Psoas muscle (tissue), 8 donors: ENCODE measurements around the gene SLC2A2. TPM values are rescaled to one million over a fixed set of nuclear protein-coding genes. Genes with fewer than 3 reads are reported as not detected.
A peak's percentile ranks its signal among the peaks of the same experiment; 100 is the strongest.

ENCODE experiments used
- ATAC-seq, 4 donors: fragments of 200-7000 bp; cut with Tn5 transposase; one replicate each; pipeline ENCODE4 v1.9.1; 2020; ENCODE audit warnings: moderate library complexity in 3 of 4, mild to moderate bottlenecking in 2 of 4
- DNase-seq, 2 donors: peaks; one replicate each; pipeline ENCODE4 v3.0.0-alpha.2; 2020
- H3K27ac ChIP-seq: fragments of 200-600 bp; one replicate; pipeline ENCODE4 v1.8.0; 2022
- H3K27me3 ChIP-seq, 3 donors: fragments of 200-600 bp in 1 of 3; one replicate each; pipeline versions ENCODE4 v1.6.1 to v1.8.0; 2013 to 2022; ENCODE audit warnings: low read length in 2 of 3, mild to moderate bottlenecking in 2 of 3, moderate library complexity in 1 of 3; ENCODE audit not compliant: insufficient read depth in 3 of 3
- H3K36me3 ChIP-seq, 2 donors: fragments of 200-600 bp in 1 of 2; one replicate each; pipeline versions ENCODE4 v1.6.1 to v1.8.0; 2013 to 2022; ENCODE audit warnings: low read depth in 1 of 2, mild to moderate bottlenecking in 1 of 2, moderate library complexity in 1 of 2; ENCODE audit not compliant: insufficient read depth in 1 of 2
- H3K4me1 ChIP-seq: fragments of 200-600 bp; one replicate; pipeline ENCODE4 v1.8.0; 2022
- H3K4me3 ChIP-seq: fragments of 200-600 bp; one replicate; pipeline ENCODE4 v1.8.0; 2022; ENCODE audit warnings: mild to moderate bottlenecking
- H3K9me3 ChIP-seq: fragments of 200-600 bp; one replicate; pipeline ENCODE4 v1.8.0; 2022
- CTCF ChIP-seq: fragments of 200-600 bp; IDR thresholded peaks from one replicate; pipeline ENCODE4 v1.8.0; 2022; ENCODE audit warnings: antibody characterized with exemption
- WGBS, 3 donors: extraction: QIAGEN DNeasy Blood & Tissue Kit; methylation state at CpG; one replicate each; pipeline versions ENCODE4 v1.1.6 to v1.1.7; 2013; 5-methylcytosine and 5-hydroxymethylcytosine counted together
- intact Hi-C, 2 donors: fragments of 100-400 bp; cut with DNase I; formaldehyde crosslinking; loops; one replicate each; pipeline versions ENCODE4 v1.11.0 to v1.14.2; 2022
- polyA plus RNA-seq, 3 donors: library from polyadenylated mRNA; stranded (reverse); fragments of 200-250 nt; gene quantifications; one replicate each; pipeline ENCODE4 v1.2.3, GENCODE V29; 2013
- total RNA-seq, 4 donors: library from RNA; stranded (reverse); fragmentation: NEBNext Ultra II Directional in 2 of 4; extraction: Animal tissue kit (Norgen Biotek cat#: 25700) in 2 of 4; gene quantifications; one replicate each; pipeline versions ENCODE4 v1.2.1 to v1.2.4, GENCODE V29; 2021 to 2023
- donor health status: healthy with polysubstance abuse.
- donor health status: DM: no; HTN: no; CAD: no; lungs with moderate emphysema.
- donor health status: Bipolar disorder and iron deficiency.
- donor health status: healthy.
- donor health status: DM: yes; HTN: yes; CAD: no.
- donor health status: DM: no; HTN: no; CAD: no.
- donor health status: DM: no; HTN: no; CAD: no.
- donor health status: DM: yes; HTN: yes; CAD: no.

Gene SLC2A2
- total and polyA plus RNA-seq, 7 donors: 0.05 TPM; not detected in 6

- Histone ChIP-seq H3K36me3 (no peaks in the 10 kb centered on the region), H3K9me3 (no peaks in the 10 kb centered on the region), H3K27ac (no peak overlapping the region), H3K4me3 (no peak overlapping the region), H3K27me3 (no peaks in the 10 kb centered on the region), H3K4me1 (no peaks in the 10 kb centered on the region)
- ATAC-seq: no peak
- DNase-seq: no peak
- intact Hi-C loops: loop anchor here in 1 of 2 donors (10.0 kb wide), 1 partner anchor 602 kb away; no protein-coding TSS in a partner anchor
- no peak for TF ChIP-seq CTCF
These were observed 64.1 kb downstream of the SLC2A2 start for GRCh38 chr3:170962411-170962810.

GRCh38 chr3:170961616-170962400, 64.7 kb downstream of the SLC2A2 start:
- Histone ChIP-seq H3K9me3 (no peaks in the 10 kb centered on the region), H3K4me1 (no peaks in the 10 kb centered on the region), H3K4me3 (no peak overlapping the region), H3K36me3 (no peaks in the 10 kb centered on the region), H3K27ac (no peak overlapping the region), H3K27me3 (no peaks in the 10 kb centered on the region)
- TF ChIP-seq CTCF: peak; percentile 62
- WGBS, 3 donors: 40 to 48% (median 42%) methylated on average over 4 of the region's 4 CpGs
- no peak for ATAC-seq
- no peak for DNase-seq
- intact Hi-C loops: loop anchor here in 1 of 2 donors (10.0 kb wide), 1 partner anchor 603 kb away; no protein-coding TSS in a partner anchor

GRCh38 chr3:170959457-170959856, 67.1 kb downstream of the SLC2A2 start:
- Histone ChIP-seq H3K36me3 (no peaks in the 10 kb centered on the region), H3K4me3 (no peak overlapping the region), H3K27ac (no peak overlapping the region), H3K9me3 (no peaks in the 10 kb centered on the region), H3K27me3 (peaks cover 0 to 9% (median 0%) of the 10 kb centered on the region in 3 donors), H3K4me1 (no peaks in the 10 kb centered on the region)
- intact Hi-C loops: loop anchor here in 1 of 2 donors (2.0 to 10.0 kb wide), 2 partner anchors 607 to 1585 kb away; no protein-coding TSS in a partner anchor
- WGBS, 3 donors: 89 to 94% (median 93%) methylated on average over 1 of the region's 1 CpG
- DNase-seq (no peak), ATAC-seq (no peak)
- no peak for TF ChIP-seq CTCF

GRCh38 chr3:170956647-170957046, 69.9 kb downstream of the SLC2A2 start:
- intact Hi-C loops: loop anchor here in 1 of 2 donors (10.0 kb wide), 1 partner anchor 1582 kb away; no protein-coding TSS in a partner anchor
- Histone ChIP-seq H3K4me3 (no peak overlapping the region), H3K4me1 (no peaks in the 10 kb centered on the region), H3K9me3 (no peaks in the 10 kb centered on the region), H3K27ac (no peak overlapping the region), H3K27me3 (peaks cover 0 to 9% (median 0%) of the 10 kb centered on the region in 3 donors), H3K36me3 (no peaks in the 10 kb centered on the region)
- ATAC-seq (no peak), DNase-seq (no peak)
- TF ChIP-seq CTCF: no peak
